HFFc6 (cell line): ENCODE results near the gene OR3A3. TPM values are rescaled to one million over a fixed set of nuclear protein-coding genes. Genes with fewer than 3 reads are reported as not detected.
"Not testable (repeated sequence)": the region's sequence is repeated elsewhere in the genome, so short reads cannot be mapped to it uniquely, and the experiment has no call there.

ENCODE experiments used
- DNase-seq: peaks from one replicate; pipeline ENCODE4 v3.0.0-alpha.2; 2018
- H3K27ac Mint-ChIP-seq: 2 replicates; pipeline ENCODE4 v1.8.0; 2020; ENCODE audit warnings: mild to moderate bottlenecking, mixed read lengths
- H3K27me3 Mint-ChIP-seq: 2 replicates; pipeline ENCODE4 v1.8.0; 2021; ENCODE audit warnings: mild to moderate bottlenecking, moderate library complexity, mixed read lengths; ENCODE audit not compliant: insufficient read depth
- H3K36me3 Mint-ChIP-seq: 2 replicates; pipeline ENCODE4 v1.8.0; 2021; ENCODE audit warnings: low read depth, mixed read lengths
- H3K4me1 Mint-ChIP-seq: 2 replicates; pipeline ENCODE4 v1.8.0; 2020; ENCODE audit warnings: low read depth, mixed read lengths
- H3K4me3 Mint-ChIP-seq: 2 replicates; pipeline ENCODE4 v1.8.0; 2020; ENCODE audit warnings: mild to moderate bottlenecking, moderate library complexity, mixed read lengths
- H3K9me3 Mint-ChIP-seq: 2 replicates; pipeline ENCODE4 v1.8.0; 2020; ENCODE audit warnings: mild to moderate bottlenecking, mixed read lengths
- CTCF ChIP-seq: fragments of 200-600 bp; sonication (generic); IDR thresholded peaks from 2 replicates; pipeline ENCODE4 v1.5.0; 2021; ENCODE audit warnings: antibody characterized with exemption, mild to moderate bottlenecking
- long read RNA-seq: library from polyadenylated mRNA; unstranded; transcript quantifications from one replicate; pipeline ENCODE4 v2.0.0, GENCODE V29; 2019
- total RNA-seq, 6 experiments: library from RNA; stranded (reverse); fragmentation: NEBNext Ultra II Directional; extraction: Animal tissue kit (Norgen Biotek cat#: 25700); gene quantifications; 2 replicates in 1 of 6; 3 replicates in 5 of 6; pipeline ENCODE4 v1.2.3, GENCODE V29; 2021

OR3A3 gene
- not detected for total RNA-seq
- long read RNA-seq = 0 reads

- no peak within 1 kb of the TSS for H3K27ac Mint-ChIP-seq
- 0 out of 2 replicates have a peak, but pooled peaks cover 4% of the 10 kb centered on the region for H3K36me3 Mint-ChIP-seq
- TF ChIP-seq CTCF = no peak
- peaks cover 24% of the 10 kb centered on the region for H3K9me3 Mint-ChIP-seq
- no peak for DNase-seq
- peaks cover 5% of the 10 kb centered on the region for H3K27me3 Mint-ChIP-seq
- no peak within 1 kb of the TSS for H3K4me3 Mint-ChIP-seq
- no peaks in the 10 kb centered on the region for H3K4me1 Mint-ChIP-seq
Measured at GRCh38 chr17:3411070-3411469, at the start of gene OR3A3. TSS of gene OR3A3 (plus strand) at chr17:3411370.

- H3K4me1 Mint-ChIP-seq, H3K36me3 Mint-ChIP-seq, H3K27ac Mint-ChIP-seq, H3K27me3 Mint-ChIP-seq, H3K4me3 Mint-ChIP-seq, DNase-seq: not testable (repeated sequence)
- peaks cover 27% of the 10 kb centered on the region for H3K9me3 Mint-ChIP-seq
Measured at GRCh38 chr17:3371167-3371566, 40.0 kb upstream of the OR3A3 start.

GRCh38 chr17:3378321-3378720 is 32.8 kb upstream of the OR3A3 start:
- Mint-ChIP-seq H3K27me3 (peaks cover 4% of the 10 kb centered on the region), H3K4me1 (no peaks in the 10 kb centered on the region)

GRCh38 chr17:3381957-3382356 is 29.2 kb upstream of the OR3A3 start:
- TF ChIP-seq CTCF = no peak
- Mint-ChIP-seq H3K4me1 (no peaks in the 10 kb centered on the region), H3K4me3 (no peak overlapping the region), H3K9me3 (peaks cover 34% of the 10 kb centered on the region), H3K27me3 (peaks cover 2% of the 10 kb centered on the region; the same call in 1 of the 2 replicates), H3K36me3 (peaks cover 5% of the 10 kb centered on the region; the same call in 1 of the 2 replicates), H3K27ac (no peak overlapping the region)
- no peak for DNase-seq

More at GRCh38 chr17:3378321-3378720, 32.8 kb upstream of the OR3A3 start:
- TF ChIP-seq CTCF = no peak
- H3K9me3 Mint-ChIP-seq = peaks cover 37% of the 10 kb centered on the region
- DNase-seq = no peak
- no peaks in the 10 kb centered on the region; the same call in 1 of the 2 replicates for H3K36me3 Mint-ChIP-seq
- no peak overlapping the region for H3K4me3 Mint-ChIP-seq
- no peak overlapping the region for H3K27ac Mint-ChIP-seq

- no peak within 1 kb of the TSS for H3K4me3 Mint-ChIP-seq
- peaks cover 28% of the 10 kb centered on the region for H3K9me3 Mint-ChIP-seq
- peaks cover 5% of the 10 kb centered on the region; the same call in 1 of the 2 replicates for H3K36me3 Mint-ChIP-seq
- no peak for DNase-seq
- no peaks in the 10 kb centered on the region for H3K4me1 Mint-ChIP-seq
- H3K27ac Mint-ChIP-seq = no peak within 1 kb of the TSS
- TF ChIP-seq CTCF = no peak
- peaks cover 2% of the 10 kb centered on the region; the same call in 1 of the 2 replicates for H3K27me3 Mint-ChIP-seq
Measured at GRCh38 chr17:3385869-3386816, 25.0 kb upstream of the OR3A3 start, which contains the start of gene OR3A2. TSS of gene OR3A2 (minus strand) at chr17:3386308.

GRCh38 chr17:3389791-3390190 is 21.4 kb upstream of the OR3A3 start:
- Mint-ChIP-seq H3K4me3 (no peak overlapping the region), H3K9me3 (peaks cover 32% of the 10 kb centered on the region)

GRCh38 chr17:3397801-3398200 is 13.4 kb upstream of the OR3A3 start:
- H3K9me3 Mint-ChIP-seq = peaks cover 26% of the 10 kb centered on the region
- not testable (repeated sequence) for H3K27ac Mint-ChIP-seq, H3K4me3 Mint-ChIP-seq, H3K36me3 Mint-ChIP-seq, H3K4me1 Mint-ChIP-seq, H3K27me3 Mint-ChIP-seq, DNase-seq

More at GRCh38 chr17:3389791-3390190, 21.4 kb upstream of the OR3A3 start:
- TF ChIP-seq CTCF = no peak
- Mint-ChIP-seq H3K4me1 (no peaks in the 10 kb centered on the region), H3K36me3 (peaks cover 5% of the 10 kb centered on the region; the same call in 1 of the 2 replicates), H3K27ac (no peak overlapping the region), H3K27me3 (no peaks in the 10 kb centered on the region)
- no peak for DNase-seq
